ENCODE measurements around the gene PCDHB7.
"Not testable (repeated sequence)": the region's sequence is repeated elsewhere in the genome, so short reads cannot be mapped to it uniquely, and the experiment has no call there.

- TF ChIP-seq CTCF (IDR thresholded peaks at IDR 0.05; ENCODE audit: low read depth, low read length); EZH2phosphoT487 (IDR thresholded peaks at IDR 0.05; ENCODE audit: low read depth): not testable (repeated sequence)
These were observed 14.5 kb upstream of the PCDHB7 start for GRCh38 chr5:141157901-141158300.

Data from OCI-LY3 (cell line).